ENCODE data around the gene NRARP.

DNA sequence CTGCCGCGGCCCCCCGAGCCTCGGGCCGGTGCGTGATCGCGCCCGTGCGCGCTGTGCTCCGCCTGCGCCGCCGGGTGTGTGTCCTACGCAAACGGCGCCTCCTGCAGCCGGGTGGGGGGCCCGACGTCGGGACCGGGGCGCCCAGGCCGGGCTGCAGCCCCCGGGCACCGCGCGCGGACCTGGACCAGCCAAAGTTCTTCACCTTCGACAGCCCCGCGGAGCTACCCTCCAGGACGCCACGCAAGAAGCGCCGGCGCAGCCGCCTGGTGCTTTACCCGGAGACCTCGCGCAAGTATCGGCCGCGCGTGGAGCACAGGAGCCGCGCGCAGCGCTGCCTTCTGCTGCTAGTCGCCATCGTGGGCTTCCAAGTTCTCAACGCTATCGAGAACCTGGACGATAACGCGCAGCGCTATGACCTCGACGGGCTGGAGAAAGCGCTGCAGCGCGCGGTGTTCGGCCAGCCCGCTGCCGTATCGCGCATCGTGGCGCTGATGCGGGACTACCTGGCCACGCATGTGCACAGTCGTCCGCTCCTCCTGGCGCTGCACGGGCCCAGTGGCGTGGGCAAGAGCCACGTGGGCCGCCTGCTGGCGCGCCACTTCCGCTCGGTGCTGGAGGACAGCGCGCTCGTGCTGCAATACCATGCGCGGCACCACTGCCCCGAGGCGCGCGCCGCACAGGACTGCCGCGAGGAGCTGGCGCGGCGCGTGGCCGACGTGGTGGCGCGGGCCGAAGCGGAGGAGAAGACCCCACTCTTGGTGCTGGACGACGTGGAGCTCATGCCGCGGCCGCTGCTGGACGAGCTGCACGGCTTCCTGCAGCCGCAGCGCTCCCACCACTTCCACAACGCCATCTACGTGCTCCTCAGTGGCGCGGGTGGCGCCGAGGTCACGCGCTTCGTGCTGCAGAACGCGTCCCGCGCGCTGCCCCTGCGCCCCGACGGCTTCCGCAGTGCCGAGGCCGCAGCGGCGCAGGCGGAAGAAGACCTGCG lies 23.1 kb downstream of the NRARP start:
- TF ChIP-seq, protein P1, sequence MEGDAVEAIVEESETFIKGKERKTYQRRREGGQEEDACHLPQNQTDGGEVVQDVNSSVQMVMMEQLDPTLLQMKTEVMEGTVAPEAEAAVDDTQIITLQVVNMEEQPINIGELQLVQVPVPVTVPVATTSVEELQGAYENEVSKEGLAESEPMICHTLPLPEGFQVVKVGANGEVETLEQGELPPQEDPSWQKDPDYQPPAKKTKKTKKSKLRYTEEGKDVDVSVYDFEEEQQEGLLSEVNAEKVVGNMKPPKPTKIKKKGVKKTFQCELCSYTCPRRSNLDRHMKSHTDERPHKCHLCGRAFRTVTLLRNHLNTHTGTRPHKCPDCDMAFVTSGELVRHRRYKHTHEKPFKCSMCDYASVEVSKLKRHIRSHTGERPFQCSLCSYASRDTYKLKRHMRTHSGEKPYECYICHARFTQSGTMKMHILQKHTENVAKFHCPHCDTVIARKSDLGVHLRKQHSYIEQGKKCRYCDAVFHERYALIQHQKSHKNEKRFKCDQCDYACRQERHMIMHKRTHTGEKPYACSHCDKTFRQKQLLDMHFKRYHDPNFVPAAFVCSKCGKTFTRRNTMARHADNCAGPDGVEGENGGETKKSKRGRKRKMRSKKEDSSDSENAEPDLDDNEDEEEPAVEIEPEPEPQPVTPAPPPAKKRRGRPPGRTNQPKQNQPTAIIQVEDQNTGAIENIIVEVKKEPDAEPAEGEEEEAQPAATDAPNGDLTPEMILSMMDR (IDR thresholded peaks at IDR 0.05) = no peak
- no peak for TF ChIP-seq EZH2 (IDR thresholded peaks at IDR 0.05)

All from neural progenitor cell (in vitro differentiated cells).